Esophagus (tissue), 2 donors: ENCODE measurements around the gene CD248. TPM values are rescaled to one million over a fixed set of nuclear protein-coding genes. Genes with fewer than 3 reads are reported as not detected.
A peak's percentile ranks its signal among the peaks of the same experiment; 100 is the strongest.

Experiments used
- H3K27ac ChIP-seq, 2 donors: one replicate each; pipeline ENCODE4 v1.5.1; 2013; ENCODE audit warnings: low read depth in 2 of 2, mild to moderate bottlenecking in 2 of 2, inconsistent platforms in 1 of 2, low read length in 1 of 2, moderate library complexity in 1 of 2
- H3K27me3 ChIP-seq, 2 donors: one replicate each; pipeline ENCODE4 v1.6.1; 2013; ENCODE audit warnings: low read length in 2 of 2, control low read depth in 1 of 2, mild to moderate bottlenecking in 1 of 2; ENCODE audit not compliant: insufficient read depth in 2 of 2, control insufficient read depth in 1 of 2
- H3K36me3 ChIP-seq, 2 donors: one replicate each; pipeline ENCODE4 v1.6.1; 2013; ENCODE audit warnings: low read length in 1 of 2; ENCODE audit not compliant: control insufficient read depth in 2 of 2, insufficient read depth in 2 of 2
- H3K4me1 ChIP-seq, 2 donors: one replicate each; pipeline ENCODE4 v1.6.1; 2013; ENCODE audit warnings: low read length in 1 of 2; ENCODE audit not compliant: control insufficient read depth in 2 of 2, insufficient read depth in 2 of 2
- H3K4me3 ChIP-seq, 2 donors: one replicate each; pipeline ENCODE4 v1.5.1; 2013; ENCODE audit warnings: low read length in 2 of 2, mild to moderate bottlenecking in 2 of 2, low read depth in 1 of 2, moderate library complexity in 1 of 2
- H3K9me3 ChIP-seq, 2 donors: one replicate each; pipeline ENCODE4 v1.6.1; 2013; ENCODE audit warnings: mild to moderate bottlenecking in 2 of 2, low read depth in 1 of 2, low read length in 1 of 2, moderate library complexity in 1 of 2; ENCODE audit not compliant: control insufficient read depth in 2 of 2, insufficient read depth in 1 of 2
- WGBS, 2 donors: extraction: QIAGEN DNeasy Blood & Tissue Kit; methylation state at CpG; one replicate each; pipeline ENCODE4 v1.1.7; 2013; 5-methylcytosine and 5-hydroxymethylcytosine counted together
- polyA plus RNA-seq, 2 donors: library from polyadenylated mRNA; stranded (reverse); fragments of 200-250 nt; gene quantifications; one replicate each; pipeline ENCODE4 v1.2.3, GENCODE V29; 2013
- donor health status: healthy with polysubstance abuse.
- donor health status: Bipolar disorder and iron deficiency.

CD248 gene
- polyA plus RNA-seq, 2 donors, result 1.4 to 3.3 TPM

- H3K27me3 ChIP-seq, result no peaks in the 10 kb centered on the region
- peaks cover 7 to 35% of the 10 kb centered on the region in 2 donors for H3K36me3 ChIP-seq
- H3K4me3 ChIP-seq, result peak overlapping the region; percentile 59 to 63
- peak overlapping the region; percentile 95 to 96 for H3K27ac ChIP-seq
- H3K9me3 ChIP-seq, result no peaks in the 10 kb centered on the region
- 0 to 1% methylated on average over 59 to 61 of the region's 61 CpGs for WGBS, 2 donors
- peaks cover 3 to 11% of the 10 kb centered on the region in 2 donors for H3K4me1 ChIP-seq
Observed at GRCh38 chr11:66267379-66268243, 49.2 kb downstream of the CD248 start.

- H3K36me3 ChIP-seq, result peaks cover 10 to 35% of the 10 kb centered on the region in 2 donors
- H3K4me3 ChIP-seq, result peak overlapping the region; percentile 59 to 63
- WGBS, 2 donors, result 18 to 25% methylated on average over 13 of the region's 13 CpGs
- H3K4me1 ChIP-seq, result peaks cover 3 to 11% of the 10 kb centered on the region in 2 donors
- peak overlapping the region; percentile 95 to 96 for H3K27ac ChIP-seq
- H3K9me3 ChIP-seq, result no peaks in the 10 kb centered on the region
- no peaks in the 10 kb centered on the region for H3K27me3 ChIP-seq
Observed at GRCh38 chr11:66267039-66267378, 49.8 kb downstream of the CD248 start.

- 74 to 77% methylated on average over 20 of the region's 20 CpGs for WGBS, 2 donors
- Histone ChIP-seq H3K4me3 (no peak overlapping the region), H3K36me3 (peaks cover 7 to 35% of the 10 kb centered on the region in 2 donors), H3K9me3 (no peaks in the 10 kb centered on the region), H3K27me3 (no peaks in the 10 kb centered on the region), H3K27ac (peak overlapping the region in 1 of 2 donors; percentile 96), H3K4me1 (peaks cover 3 to 11% of the 10 kb centered on the region in 2 donors)
Observed at GRCh38 chr11:66266378-66267038, 50.3 kb downstream of the CD248 start.

- peaks cover 7 to 41% of the 10 kb centered on the region in 2 donors for H3K36me3 ChIP-seq
- H3K4me1 ChIP-seq, result peaks cover 3 to 11% of the 10 kb centered on the region in 2 donors
- WGBS, 2 donors, result 89 to 92% methylated on average over 25 to 26 of the region's 26 CpGs
- H3K27ac ChIP-seq, result no peak overlapping the region
- H3K9me3 ChIP-seq, result no peaks in the 10 kb centered on the region
- no peaks in the 10 kb centered on the region for H3K27me3 ChIP-seq
- H3K4me3 ChIP-seq, result no peak overlapping the region
Observed at GRCh38 chr11:66265531-66266377, 51.1 kb downstream of the CD248 start.

GRCh38 chr11:66264914-66265313 lies 51.9 kb downstream of the CD248 start:
- Histone ChIP-seq H3K27me3 (no peaks in the 10 kb centered on the region), H3K4me3 (no peak overlapping the region), H3K4me1 (peaks cover 3 to 11% of the 10 kb centered on the region in 2 donors), H3K27ac (no peak overlapping the region), H3K36me3 (peaks cover 10 to 42% of the 10 kb centered on the region in 2 donors), H3K9me3 (no peaks in the 10 kb centered on the region)
- 68 to 75% methylated on average over 12 of the region's 12 CpGs for WGBS, 2 donors

Other genes with a start within 250 kb of the CD248 start
- gene PACS1, start 246.8 kb downstream of the CD248 start, polyA plus RNA-seq, result 10 to 100 TPM; 16.0 to 24.8 TPM
- 10 to 100 TPM; 13.8 to 17.1 TPM for gene KLC2, start 59.3 kb downstream of the CD248 start, polyA plus RNA-seq
- gene RAB1B, start 48.4 kb downstream of the CD248 start, polyA plus RNA-seq, result 100 to 1,000 TPM; 129 to 156 TPM
- under 1 TPM; 0.62 to 0.77 TPM for gene CNIH2, start 38.9 kb downstream of the CD248 start, polyA plus RNA-seq
- gene YIF1A, start 27.9 kb downstream of the CD248 start, polyA plus RNA-seq, result 10 to 100 TPM; 51.6 to 63.1 TPM
- under 1 TPM; 0.01 to 0.04 TPM for gene TMEM151A, start 25.1 kb downstream of the CD248 start, polyA plus RNA-seq
- 10 to 100 TPM; 18.1 to 27.3 TPM for gene RIN1, start 19.4 kb upstream of the CD248 start, polyA plus RNA-seq
- 10 to 100 TPM; 44.1 to 49.9 TPM for gene BRMS1, start 28.1 kb upstream of the CD248 start, polyA plus RNA-seq
- 1 to 10 TPM; 4.9 to 7.0 TPM for gene B4GAT1, start 30.6 kb upstream of the CD248 start, polyA plus RNA-seq
- gene SLC29A2, start 54.7 kb upstream of the CD248 start, polyA plus RNA-seq, result 1 to 10 TPM; 4.7 to 7.8 TPM
- under 1 TPM; 0.16 to 0.31 TPM for gene NPAS4, start 104.0 kb upstream of the CD248 start, polyA plus RNA-seq
- gene MRPL11, start 121.8 kb upstream of the CD248 start, polyA plus RNA-seq, result 10 to 100 TPM; 27.2 to 51.1 TPM
- 1 to 10 TPM; 5.5 to 7.8 TPM for gene PELI3, start 149.9 kb upstream of the CD248 start, polyA plus RNA-seq
- gene DPP3, start 163.4 kb upstream of the CD248 start, polyA plus RNA-seq, result 10 to 100 TPM; 16.3 to 29.6 TPM
- gene BBS1, start 193.6 kb upstream of the CD248 start, polyA plus RNA-seq, result 10 to 100 TPM in 1 of 2 donors, 1 to 10 TPM in 1; 9.3 to 15.3 TPM
- gene ZDHHC24, start 229.0 kb upstream of the CD248 start, polyA plus RNA-seq, result 1 to 10 TPM; 5.9 to 6.0 TPM
- gene ACTN3, start 229.9 kb upstream of the CD248 start, polyA plus RNA-seq, result under 1 TPM; 0.02 TPM